OCI-LY3 (cell line): Measurements from ENCODE around the gene ZNF200.
A peak's percentile ranks its signal among the peaks of the same experiment; 100 is the strongest.

ENCODE experiments used
- H2AFZ ChIP-seq: fragments of 200-600, 300-600 bp; shearing (Covaris generic); 2 replicates; pipeline ENCODE4 v1.6.0; 2014; ENCODE audit warnings: antibody characterized with exemption, low read depth, low read length
- H3K27ac ChIP-seq: fragments of 200-600, 300-600 bp; sonication (generic); 2 replicates; pipeline ENCODE4 v1.5.1; 2014; ENCODE audit warnings: mild to moderate bottlenecking, low read length, moderate library complexity, mixed read lengths
- H3K27me3 ChIP-seq: fragments of 200-600, 300-600 bp; sonication (generic); 2 replicates; pipeline ENCODE4 v1.6.1; 2014; ENCODE audit warnings: low read depth, low read length, mixed read lengths
- H3K36me3 ChIP-seq: fragments of 200-600, 300-600 bp; sonication (generic); replicated peaks from 2 replicates; pipeline ENCODE3; 2014; ENCODE audit warnings: low read depth, low read length, mixed read lengths
- H3K4me1 ChIP-seq: fragments of 300-600, 200-600 bp; sonication (generic); 2 replicates; pipeline ENCODE4 v1.6.1; 2014; ENCODE audit warnings: low read length, mixed read lengths
- H3K4me2 ChIP-seq: fragments of 200-600, 300-600 bp; sonication (generic); 2 replicates; pipeline ENCODE4 v1.6.1; 2014; ENCODE audit warnings: low read length, mixed read lengths
- H3K4me3 ChIP-seq: fragments of 300-600, 200-600 bp; sonication (generic); 2 replicates; pipeline ENCODE4 v1.5.1; 2014; ENCODE audit warnings: antibody characterized with exemption, mild to moderate bottlenecking, low read length, moderate library complexity
- H3K79me2 ChIP-seq: fragments of 300-600, 200-600 bp; shearing (Covaris generic); 2 replicates; pipeline ENCODE4 v1.6.1; 2014; ENCODE audit warnings: mild to moderate bottlenecking, low read length, mixed read lengths
- H3K9ac ChIP-seq: fragments of 300-600, 200-600 bp; shearing (Covaris generic); 2 replicates; pipeline ENCODE4 v1.6.0; 2014; ENCODE audit warnings: mild to moderate bottlenecking, low read length, moderate library complexity
- H3K9me3 ChIP-seq: fragments of 200-600, 300-600 bp; shearing (Covaris generic); 2 replicates; pipeline ENCODE4 v1.6.1; 2014; ENCODE audit warnings: low read length, mixed read lengths; ENCODE audit not compliant: insufficient read depth
- H4K20me1 ChIP-seq: fragments of 200-600, 300-600 bp; sonication (generic); 2 replicates; pipeline ENCODE4 v1.6.1; 2016; ENCODE audit warnings: low read length, mixed read lengths; ENCODE audit not compliant: insufficient read depth
- EZH2phosphoT487 ChIP-seq: fragments of 200-600 bp; shearing (Covaris generic); IDR thresholded peaks from 2 replicates; pipeline ENCODE4 v1.6.1; 2018; ENCODE audit warnings: antibody characterized with exemption, mixed run types, low read depth
- TF ChIP-seq, protein P1 (sequence below): fragments of 200-600, 300-600 bp; sonication (generic); IDR thresholded peaks from 2 replicates; pipeline ENCODE4 v1.5.1; 2014; ENCODE audit warnings: antibody characterized with exemption, low read length, low read depth

The ZNF200 gene

GRCh38 chr16:3175157-3176093 is 59.5 kb downstream of the ZNF200 start:
- H3K36me3 ChIP-seq, result no peaks in the 10 kb centered on the region
- H2AFZ ChIP-seq, result no peak overlapping the region
- TF ChIP-seq EZH2phosphoT487, result no peak
- TF ChIP-seq, protein P1, sequence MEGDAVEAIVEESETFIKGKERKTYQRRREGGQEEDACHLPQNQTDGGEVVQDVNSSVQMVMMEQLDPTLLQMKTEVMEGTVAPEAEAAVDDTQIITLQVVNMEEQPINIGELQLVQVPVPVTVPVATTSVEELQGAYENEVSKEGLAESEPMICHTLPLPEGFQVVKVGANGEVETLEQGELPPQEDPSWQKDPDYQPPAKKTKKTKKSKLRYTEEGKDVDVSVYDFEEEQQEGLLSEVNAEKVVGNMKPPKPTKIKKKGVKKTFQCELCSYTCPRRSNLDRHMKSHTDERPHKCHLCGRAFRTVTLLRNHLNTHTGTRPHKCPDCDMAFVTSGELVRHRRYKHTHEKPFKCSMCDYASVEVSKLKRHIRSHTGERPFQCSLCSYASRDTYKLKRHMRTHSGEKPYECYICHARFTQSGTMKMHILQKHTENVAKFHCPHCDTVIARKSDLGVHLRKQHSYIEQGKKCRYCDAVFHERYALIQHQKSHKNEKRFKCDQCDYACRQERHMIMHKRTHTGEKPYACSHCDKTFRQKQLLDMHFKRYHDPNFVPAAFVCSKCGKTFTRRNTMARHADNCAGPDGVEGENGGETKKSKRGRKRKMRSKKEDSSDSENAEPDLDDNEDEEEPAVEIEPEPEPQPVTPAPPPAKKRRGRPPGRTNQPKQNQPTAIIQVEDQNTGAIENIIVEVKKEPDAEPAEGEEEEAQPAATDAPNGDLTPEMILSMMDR, result no peak
- H3K4me2 ChIP-seq, result peak overlapping the region; percentile 94
- H4K20me1 ChIP-seq, result no peaks in the 10 kb centered on the region
- H3K4me1 ChIP-seq, result peaks cover 19% of the 10 kb centered on the region
- peaks cover 3% of the 10 kb centered on the region; the same call in 1 of the 2 replicates for H3K27me3 ChIP-seq
- no peak overlapping the region for H3K27ac ChIP-seq
- no peak overlapping the region for H3K9ac ChIP-seq
- H3K4me3 ChIP-seq, result no peak overlapping the region
- no peaks in the 10 kb centered on the region for H3K9me3 ChIP-seq
- no peaks in the 10 kb centered on the region for H3K79me2 ChIP-seq

DNA sequence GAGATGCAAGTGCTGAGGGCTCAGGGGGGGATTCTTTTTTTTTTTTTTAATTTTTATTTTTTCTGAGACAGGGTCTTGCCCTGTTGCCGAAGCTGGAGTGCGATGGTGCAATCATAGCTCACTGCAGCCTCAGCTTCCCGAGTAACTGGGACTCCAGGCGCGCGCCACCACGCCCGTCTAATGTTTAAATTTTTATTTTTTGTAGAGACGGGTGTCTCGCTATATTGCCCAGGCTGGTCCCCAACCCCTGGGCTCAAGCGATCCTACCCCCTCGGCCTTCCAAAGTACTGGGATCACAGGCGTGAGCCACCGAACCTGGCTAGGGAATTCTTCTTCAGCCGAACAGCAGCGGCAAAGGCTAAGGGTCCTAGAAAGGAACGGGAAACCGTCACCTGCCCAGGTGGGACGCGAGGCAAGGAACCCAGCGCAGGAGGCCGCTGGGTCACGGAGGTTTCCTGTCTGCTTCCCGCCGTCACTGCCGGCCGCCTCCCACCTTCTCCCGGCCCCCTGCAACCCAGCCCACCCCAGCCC is 60.3 kb downstream of the ZNF200 start:
- H3K36me3 ChIP-seq, result no peaks in the 10 kb centered on the region
- peaks cover 19% of the 10 kb centered on the region for H3K4me1 ChIP-seq
- no peak overlapping the region for H3K27ac ChIP-seq
- peak overlapping the region; percentile 78 for H3K4me3 ChIP-seq
- no peaks in the 10 kb centered on the region for H3K79me2 ChIP-seq
- no peak for TF ChIP-seq EZH2phosphoT487
- TF ChIP-seq, protein P1, result no peak
- H3K4me2 ChIP-seq, result peak overlapping the region; percentile 94
- H4K20me1 ChIP-seq, result no peaks in the 10 kb centered on the region
- H3K27me3 ChIP-seq, result peaks cover 3% of the 10 kb centered on the region; the same call in 1 of the 2 replicates
- no peaks in the 10 kb centered on the region for H3K9me3 ChIP-seq
- H3K9ac ChIP-seq, result no peak overlapping the region; the same call in 1 of the 2 replicates
- H2AFZ ChIP-seq, result peak overlapping the region; percentile 99; the same call in 1 of the 2 replicates

- H3K4me3 ChIP-seq, result peak overlapping the region; percentile 78
- H3K27ac ChIP-seq, result peak overlapping the region; percentile 60
- no peaks in the 10 kb centered on the region for H3K9me3 ChIP-seq
- H3K36me3 ChIP-seq, result no peaks in the 10 kb centered on the region
- no peaks in the 10 kb centered on the region for H3K79me2 ChIP-seq
- peak overlapping the region; percentile 99 for H2AFZ ChIP-seq
- H3K4me1 ChIP-seq, result peaks cover 19% of the 10 kb centered on the region
- TF ChIP-seq EZH2phosphoT487, result no peak
- TF ChIP-seq, protein P1, result peak; percentile 80
- no peaks in the 10 kb centered on the region for H4K20me1 ChIP-seq
- no peaks in the 10 kb centered on the region for H3K27me3 ChIP-seq
- peak overlapping the region; percentile 66 for H3K9ac ChIP-seq
- H3K4me2 ChIP-seq, result peak overlapping the region; percentile 94
These were observed 60.9 kb downstream of the ZNF200 start for GRCh38 chr16:3173892-3174617.
